CD4-positive, alpha-beta memory T cell (primary cell): Measurements from ENCODE around the gene KCNS3. TPM values are rescaled to one million over a fixed set of nuclear protein-coding genes. Genes with fewer than 3 reads are reported as not detected.
A peak's percentile ranks its signal among the peaks of the same experiment; 100 is the strongest.

Experiments
- CTCF ChIA-PET: fragments of 350-600 bp; sonication (Branson Sonifier 250); formaldehyde crosslinking; loops from one replicate; lab custom pipeline; 2021; ENCODE audit warnings: inconsistent platforms; ENCODE audit not compliant: partially characterized antibody; lab: Charles Lee
- POLR2A ChIA-PET: fragments of 350-600 bp; sonication (Branson Sonifier 250); formaldehyde crosslinking; loops from one replicate; lab custom pipeline; 2021; ENCODE audit not compliant: partially characterized antibody; lab: Charles Lee
- DNase-seq, 5 donors: peaks; one replicate each; pipeline versions ENCODE4 v3.0.0 to v3.0.0-alpha.2; 2020 to 2022; ENCODE audit warnings: mixed read lengths in 1 of 5
- H3K27ac ChIP-seq: one replicate; pipeline ENCODE4 v1.7.0; 2013; ENCODE audit warnings: low read depth, low read length
- H3K27me3 ChIP-seq: 2 replicates; pipeline ENCODE4 v1.7.0; 2013; ENCODE audit warnings: mild to moderate bottlenecking, low read length, moderate library complexity; ENCODE audit not compliant: insufficient read depth
- H3K36me3 ChIP-seq: 2 replicates; pipeline ENCODE4 v1.7.0; 2013; ENCODE audit warnings: mild to moderate bottlenecking, low read length, moderate library complexity; ENCODE audit not compliant: insufficient read depth
- H3K4me1 ChIP-seq: 2 replicates; pipeline ENCODE4 v1.7.0; 2013; ENCODE audit warnings: mild to moderate bottlenecking, low read length, moderate library complexity; ENCODE audit not compliant: insufficient read depth
- H3K4me3 ChIP-seq, 2 donors: one replicate each; pipeline ENCODE4 v1.7.0; 2013; ENCODE audit warnings: low read length in 2 of 2, mild to moderate bottlenecking in 1 of 2
- H3K9me3 ChIP-seq, 2 donors: one replicate each; pipeline ENCODE4 v1.7.0; 2013; ENCODE audit warnings: low read length in 2 of 2, control low read depth in 1 of 2; ENCODE audit not compliant: control insufficient read depth in 1 of 2
- H3K27ac Mint-ChIP-seq, 7 donors: one replicate each; pipeline ENCODE4 v1.8.0; 2020 to 2021; ENCODE audit warnings: mixed read lengths in 7 of 7, mild to moderate bottlenecking in 6 of 7, inconsistent platforms in 3 of 7, moderate library complexity in 3 of 7
- H3K27me3 Mint-ChIP-seq, 2 donors: one replicate each; pipeline ENCODE4 v1.8.0; 2020 to 2021; ENCODE audit warnings: mixed read lengths in 2 of 2
- H3K36me3 Mint-ChIP-seq, 2 donors: one replicate each; pipeline ENCODE4 v1.8.0; 2020 to 2021; ENCODE audit warnings: mixed read lengths in 2 of 2, inconsistent platforms in 1 of 2, mild to moderate bottlenecking in 1 of 2
- H3K4me1 Mint-ChIP-seq, 4 donors: one replicate each; pipeline ENCODE4 v1.8.0; 2020 to 2021; ENCODE audit warnings: mixed read lengths in 4 of 4, mild to moderate bottlenecking in 1 of 4
- H3K4me3 Mint-ChIP-seq, 8 donors: one replicate each; pipeline ENCODE4 v1.8.0; 2020 to 2021; ENCODE audit warnings: mixed read lengths in 8 of 8, mild to moderate bottlenecking in 7 of 8, moderate library complexity in 6 of 8, inconsistent platforms in 3 of 8
- H3K9me3 Mint-ChIP-seq, 8 donors: one replicate each; pipeline ENCODE4 v1.8.0; 2020 to 2021; ENCODE audit warnings: mixed read lengths in 8 of 8, mild to moderate bottlenecking in 5 of 8, inconsistent platforms in 3 of 8, moderate library complexity in 1 of 8
- intact Hi-C: fragments of 100-400 bp; cut with micrococcal nuclease; formaldehyde crosslinking; loops from one replicate; pipeline ENCODE4 v1.15.1; 2023
- polyA plus RNA-seq, 2 donors: library from polyadenylated mRNA; unstranded; fragments of 300-500 nt; fragmentation: Illumina TruSeq; gene quantifications; one replicate each; pipeline ENCODE4 v1.2.3, GENCODE V29; 2021
- total RNA-seq, 2 experiments: library from RNA; stranded (reverse); gene quantifications; one replicate each; pipeline ENCODE4 v1.2.3, GENCODE V29; 2021

The KCNS3 gene, protein sequence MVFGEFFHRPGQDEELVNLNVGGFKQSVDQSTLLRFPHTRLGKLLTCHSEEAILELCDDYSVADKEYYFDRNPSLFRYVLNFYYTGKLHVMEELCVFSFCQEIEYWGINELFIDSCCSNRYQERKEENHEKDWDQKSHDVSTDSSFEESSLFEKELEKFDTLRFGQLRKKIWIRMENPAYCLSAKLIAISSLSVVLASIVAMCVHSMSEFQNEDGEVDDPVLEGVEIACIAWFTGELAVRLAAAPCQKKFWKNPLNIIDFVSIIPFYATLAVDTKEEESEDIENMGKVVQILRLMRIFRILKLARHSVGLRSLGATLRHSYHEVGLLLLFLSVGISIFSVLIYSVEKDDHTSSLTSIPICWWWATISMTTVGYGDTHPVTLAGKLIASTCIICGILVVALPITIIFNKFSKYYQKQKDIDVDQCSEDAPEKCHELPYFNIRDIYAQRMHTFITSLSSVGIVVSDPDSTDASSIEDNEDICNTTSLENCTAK
- total RNA-seq (not detected), polyA plus RNA-seq (not detected)

DNA sequence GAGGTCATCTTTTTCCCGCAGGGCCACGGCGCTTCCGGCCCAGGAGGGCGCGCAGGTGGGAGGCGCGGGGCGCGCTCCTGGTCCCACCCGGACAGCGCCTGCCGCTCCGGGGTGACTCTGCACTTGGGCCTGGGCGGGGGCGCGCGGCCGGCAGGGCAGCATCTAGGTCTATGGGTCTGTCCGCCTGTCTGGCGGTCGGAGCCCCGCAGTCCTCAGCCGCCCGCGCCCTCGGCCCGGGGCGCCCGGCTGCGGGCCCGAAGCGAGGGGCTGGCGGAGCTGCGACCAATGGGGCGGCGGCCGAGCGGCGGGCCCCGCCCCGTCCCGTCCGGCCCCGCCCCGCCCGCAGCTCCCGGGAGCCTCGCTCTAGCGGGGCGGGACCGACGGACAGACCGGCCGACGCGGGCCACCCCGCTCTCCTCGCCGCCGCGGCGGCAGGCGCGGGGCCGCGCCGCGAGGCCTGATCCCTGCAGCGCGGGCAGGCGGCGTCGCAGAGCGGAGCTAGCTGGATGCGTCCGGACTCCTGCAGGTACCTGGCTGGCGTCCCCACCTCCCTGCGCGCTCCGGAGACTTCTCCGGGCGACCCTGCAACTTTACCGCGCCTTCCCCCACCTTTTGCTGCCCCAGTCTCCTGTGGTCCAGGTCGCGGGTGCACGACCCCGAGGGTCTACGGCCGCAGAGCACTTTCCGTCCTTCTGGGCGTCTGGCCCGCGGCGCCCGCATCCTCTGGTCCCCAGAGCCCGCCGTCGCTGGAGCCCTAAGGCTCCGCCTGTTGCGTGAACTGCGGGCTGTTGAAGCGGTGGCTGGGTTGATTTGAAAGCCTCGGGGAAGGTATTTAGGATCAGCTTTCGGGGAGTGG lies at the start of gene KCNS3:
Gene KCNS3 (plus strand): TSS at position 387 of the 856 bp plus-strand sequence. CDS start 52,342 bp downstream, outside the sequence.
- ChIA-PET CTCF (no interaction called here), POLR2A (no interaction called here)
- no peak within 1 kb of the TSS for H3K27ac Mint-ChIP-seq
- no peak within 1 kb of the TSS for H3K27ac ChIP-seq
- H3K27me3 Mint-ChIP-seq = peaks cover 46 to 54% of the 10 kb centered on the region in 2 donors
- intact Hi-C loops = no loop called here
- H3K36me3 Mint-ChIP-seq = no peaks in the 10 kb centered on the region
- H3K4me1 Mint-ChIP-seq = peaks cover 0 to 27% (median 15%) of the 10 kb centered on the region in 4 donors
- H3K36me3 ChIP-seq = no peaks in the 10 kb centered on the region
- peaks cover 12% of the 10 kb centered on the region for H3K27me3 ChIP-seq
- H3K9me3 ChIP-seq = no peaks in the 10 kb centered on the region
- no peaks in the 10 kb centered on the region for H3K4me1 ChIP-seq
- peaks cover 0 to 4% (median 2%) of the 10 kb centered on the region in 8 donors for H3K9me3 Mint-ChIP-seq
- no peak for DNase-seq
- H3K4me3 ChIP-seq = no peak within 1 kb of the TSS
- H3K4me3 Mint-ChIP-seq = peak within 1 kb of the TSS; percentile 46 to 84 (median 78)

GRCh38 chr2:17830053-17831034 lies 48.1 kb upstream of the KCNS3 start:
- H3K27me3 Mint-ChIP-seq = peaks cover 26 to 32% of the 10 kb centered on the region in 2 donors
- Histone ChIP-seq H3K4me1 (no peaks in the 10 kb centered on the region), H3K36me3 (no peaks in the 10 kb centered on the region), H3K27ac (no peak overlapping the region), H3K4me3 (no peak overlapping the region), H3K9me3 (no peaks in the 10 kb centered on the region), H3K27me3 (peaks cover 9% of the 10 kb centered on the region)
- intact Hi-C loops = loop anchor here (10.0 kb wide), 1 partner anchor 116 kb away; no protein-coding TSS in a partner anchor
- H3K4me3 Mint-ChIP-seq = peak overlapping the region in 2 of 8 donors; percentile 4 to 43
- H3K9me3 Mint-ChIP-seq = peaks cover 0 to 7% (median 0%) of the 10 kb centered on the region in 8 donors
- DNase-seq = peak in 2 of 5 donors; percentile 4 to 12
- no peaks in the 10 kb centered on the region for H3K36me3 Mint-ChIP-seq
- H3K27ac Mint-ChIP-seq = no peak overlapping the region
- CTCF ChIA-PET = interaction anchor here (1.0 kb wide), 1 partner anchor 112 kb away, joined by 6 read pairs; no protein-coding TSS in a partner anchor
- POLR2A ChIA-PET = no interaction called here
- peaks cover 0 to 11% (median 2%) of the 10 kb centered on the region in 4 donors for H3K4me1 Mint-ChIP-seq

DNA sequence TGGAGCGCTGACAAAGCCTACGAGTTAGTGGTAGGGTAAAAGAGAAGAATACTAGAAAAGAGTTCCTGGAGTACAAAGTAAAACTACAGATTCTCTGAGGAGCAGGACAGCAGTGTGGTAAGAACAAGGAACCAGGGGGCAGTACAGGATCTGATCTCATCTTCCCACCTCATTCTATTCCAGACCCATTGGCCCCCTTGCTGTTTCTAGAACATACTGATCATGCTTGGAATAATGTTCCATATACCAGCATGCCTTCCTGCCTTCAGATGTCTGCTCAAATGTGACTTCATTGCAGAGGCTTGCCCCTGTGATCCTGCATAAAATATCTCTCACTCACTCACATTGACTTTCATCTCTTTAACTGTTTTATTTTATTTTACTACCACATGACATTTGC lies 43.0 kb upstream of the KCNS3 start:
- peaks cover 0 to 7% (median 2%) of the 10 kb centered on the region in 4 donors for H3K4me1 Mint-ChIP-seq

DNA sequence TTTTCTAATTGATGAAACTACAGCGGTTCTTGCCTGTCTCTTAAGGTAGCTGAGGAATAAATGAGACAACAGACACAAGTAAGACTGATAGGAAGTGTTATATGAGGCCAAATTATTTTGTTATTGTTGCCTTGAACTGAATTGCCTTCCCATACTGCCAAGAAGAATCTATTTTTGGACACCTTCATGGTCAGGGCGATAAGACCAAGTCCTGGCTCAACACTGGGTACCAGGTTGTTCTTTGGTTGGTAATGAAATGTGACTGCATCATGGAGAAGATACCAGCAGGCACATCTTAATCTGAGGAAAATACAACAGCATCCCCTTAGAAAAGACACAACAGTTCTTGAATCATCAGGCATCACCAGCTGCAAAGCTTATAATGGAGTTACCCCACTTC lies 38.5 kb upstream of the KCNS3 start:
- H3K4me1 ChIP-seq = no peaks in the 10 kb centered on the region
- Mint-ChIP-seq H3K4me3 (no peak overlapping the region), H3K27me3 (peaks cover 0 to 3% of the 10 kb centered on the region in 2 donors), H3K9me3 (no peaks in the 10 kb centered on the region), H3K4me1 (no peaks in the 10 kb centered on the region), H3K27ac (no peak overlapping the region), H3K36me3 (no peaks in the 10 kb centered on the region)
- intact Hi-C loops = loop anchor here (10.0 kb wide), 1 partner anchor 125 kb away; no protein-coding TSS in a partner anchor
- H3K36me3 ChIP-seq = no peaks in the 10 kb centered on the region
- DNase-seq = no peak
- H3K27me3 ChIP-seq = no peaks in the 10 kb centered on the region
- CTCF ChIA-PET = no interaction called here
- H3K27ac ChIP-seq = no peak overlapping the region
- no peaks in the 10 kb centered on the region for H3K9me3 ChIP-seq
- no peak overlapping the region for H3K4me3 ChIP-seq
- POLR2A ChIA-PET = no interaction called here

More for the DNA sequence above, 43.0 kb upstream of the KCNS3 start:
- Mint-ChIP-seq H3K9me3 (peaks cover 0 to 1% (median 0%) of the 10 kb centered on the region in 8 donors), H3K36me3 (no peaks in the 10 kb centered on the region), H3K27ac (no peak overlapping the region), H3K27me3 (peaks cover 9 to 15% of the 10 kb centered on the region in 2 donors), H3K4me3 (no peak overlapping the region)
- no peak for DNase-seq
- intact Hi-C loops = loop anchor here (10.0 kb wide), 1 partner anchor 121 kb away; no protein-coding TSS in a partner anchor
- H3K4me1 ChIP-seq = no peaks in the 10 kb centered on the region
- H3K9me3 ChIP-seq = no peaks in the 10 kb centered on the region
- ChIA-PET CTCF (no interaction called here), POLR2A (no interaction called here)
- H3K36me3 ChIP-seq = no peaks in the 10 kb centered on the region
- no peak overlapping the region for H3K27ac ChIP-seq
- no peak overlapping the region for H3K4me3 ChIP-seq
- H3K27me3 ChIP-seq = peaks cover 6% of the 10 kb centered on the region

DNA sequence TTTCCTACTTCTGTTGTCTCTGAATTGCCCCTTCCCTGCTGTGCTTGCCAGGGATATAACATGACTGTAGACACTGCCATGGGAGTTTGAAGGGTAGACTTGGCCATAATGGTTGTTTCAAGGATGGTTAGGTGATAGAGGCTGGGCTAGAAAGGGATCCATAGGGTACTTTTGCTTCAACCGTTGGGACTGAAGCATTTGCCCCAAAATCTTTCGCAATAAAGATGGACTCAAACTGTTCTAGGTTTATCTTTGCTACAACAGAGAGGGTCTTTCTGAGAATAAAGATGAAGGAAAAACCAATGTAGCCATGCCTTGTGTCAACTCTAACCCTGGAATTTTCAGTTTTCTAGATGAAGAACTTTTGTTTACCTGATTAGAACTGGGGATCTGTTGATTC lies 35.0 kb upstream of the KCNS3 start:
- Mint-ChIP-seq H3K27me3 (peaks cover 1 to 5% of the 10 kb centered on the region in 2 donors), H3K9me3 (no peaks in the 10 kb centered on the region), H3K36me3 (no peaks in the 10 kb centered on the region), H3K4me1 (no peaks in the 10 kb centered on the region), H3K27ac (no peak overlapping the region), H3K4me3 (no peak overlapping the region)
- H3K4me1 ChIP-seq = no peaks in the 10 kb centered on the region
- no peak overlapping the region for H3K4me3 ChIP-seq
- H3K27ac ChIP-seq = no peak overlapping the region
- no peaks in the 10 kb centered on the region for H3K36me3 ChIP-seq
- CTCF ChIA-PET = no interaction called here
- H3K9me3 ChIP-seq = no peaks in the 10 kb centered on the region
- DNase-seq = no peak
- H3K27me3 ChIP-seq = no peaks in the 10 kb centered on the region
- intact Hi-C loops = no loop called here
- POLR2A ChIA-PET = no interaction called here

DNA sequence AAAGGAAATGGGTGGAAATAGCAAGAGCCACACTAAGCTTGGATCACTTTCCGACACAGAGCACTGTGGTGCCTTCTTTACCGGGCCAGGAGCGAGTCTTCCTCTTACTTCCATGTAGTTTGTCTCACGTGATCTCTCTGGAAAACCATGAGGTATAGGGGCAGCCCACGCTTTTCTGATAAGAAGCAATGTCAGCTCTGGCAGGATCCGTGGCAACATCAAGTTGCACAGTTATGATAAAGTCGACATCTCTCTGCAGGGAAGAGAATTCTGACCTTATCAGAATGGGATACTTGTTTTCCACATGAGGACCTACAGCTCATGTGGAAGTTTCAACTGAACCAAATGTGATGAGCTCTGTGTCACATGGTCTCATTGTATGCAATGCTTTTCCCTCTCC lies 32.7 kb upstream of the KCNS3 start:
- Mint-ChIP-seq H3K36me3 (no peaks in the 10 kb centered on the region), H3K27me3 (peaks cover 5 to 6% of the 10 kb centered on the region in 2 donors), H3K4me3 (no peak overlapping the region), H3K4me1 (no peaks in the 10 kb centered on the region), H3K9me3 (no peaks in the 10 kb centered on the region), H3K27ac (no peak overlapping the region)
- Histone ChIP-seq H3K4me3 (no peak overlapping the region), H3K4me1 (no peaks in the 10 kb centered on the region), H3K27ac (no peak overlapping the region), H3K36me3 (no peaks in the 10 kb centered on the region), H3K27me3 (no peaks in the 10 kb centered on the region), H3K9me3 (no peaks in the 10 kb centered on the region)
- CTCF ChIA-PET = no interaction called here
- intact Hi-C loops = no loop called here
- DNase-seq = no peak
- POLR2A ChIA-PET = no interaction called here
